ENCODE data around the gene TMC8.

DNA sequence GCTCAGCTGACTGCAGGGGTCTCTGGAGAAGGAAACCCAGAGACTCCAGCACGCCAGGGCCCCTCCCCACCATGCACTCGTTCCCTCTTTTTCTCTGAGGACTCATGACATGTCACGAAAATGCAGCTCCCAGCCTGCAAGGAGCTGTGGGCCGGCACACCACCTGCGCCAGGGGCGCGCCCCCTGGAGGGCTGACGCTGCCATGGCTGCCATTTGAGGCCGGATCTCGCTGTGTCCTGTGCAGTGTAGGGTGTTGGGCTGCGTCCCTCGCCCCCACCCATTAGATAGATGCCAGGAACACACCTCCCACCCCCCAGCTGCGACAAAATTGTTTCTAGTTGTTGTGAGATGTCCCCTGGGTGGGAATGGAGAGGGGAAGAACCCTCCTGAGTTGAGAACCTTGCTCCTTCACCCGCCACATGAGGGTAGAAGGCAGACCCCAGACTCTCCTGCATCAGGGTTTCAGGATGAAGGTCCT lies 46.0 kb downstream of the TMC8 start:
- TF ChIP-seq EZH2 (IDR thresholded peaks at IDR 0.05; ENCODE audit: borderline replicate concordance, low read length), result no peak
- TF ChIP-seq, protein P1, sequence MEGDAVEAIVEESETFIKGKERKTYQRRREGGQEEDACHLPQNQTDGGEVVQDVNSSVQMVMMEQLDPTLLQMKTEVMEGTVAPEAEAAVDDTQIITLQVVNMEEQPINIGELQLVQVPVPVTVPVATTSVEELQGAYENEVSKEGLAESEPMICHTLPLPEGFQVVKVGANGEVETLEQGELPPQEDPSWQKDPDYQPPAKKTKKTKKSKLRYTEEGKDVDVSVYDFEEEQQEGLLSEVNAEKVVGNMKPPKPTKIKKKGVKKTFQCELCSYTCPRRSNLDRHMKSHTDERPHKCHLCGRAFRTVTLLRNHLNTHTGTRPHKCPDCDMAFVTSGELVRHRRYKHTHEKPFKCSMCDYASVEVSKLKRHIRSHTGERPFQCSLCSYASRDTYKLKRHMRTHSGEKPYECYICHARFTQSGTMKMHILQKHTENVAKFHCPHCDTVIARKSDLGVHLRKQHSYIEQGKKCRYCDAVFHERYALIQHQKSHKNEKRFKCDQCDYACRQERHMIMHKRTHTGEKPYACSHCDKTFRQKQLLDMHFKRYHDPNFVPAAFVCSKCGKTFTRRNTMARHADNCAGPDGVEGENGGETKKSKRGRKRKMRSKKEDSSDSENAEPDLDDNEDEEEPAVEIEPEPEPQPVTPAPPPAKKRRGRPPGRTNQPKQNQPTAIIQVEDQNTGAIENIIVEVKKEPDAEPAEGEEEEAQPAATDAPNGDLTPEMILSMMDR (IDR thresholded peaks at IDR 0.05; ENCODE audit: low read length), result peak; percentile 98

Data from OCI-LY1 (cell line).